G401.6 (cell line): Measurements from ENCODE around the gene CEP72.
A peak's percentile ranks its signal among the peaks of the same experiment; 100 is the strongest.

Experiments
- FAIRE-seq: peaks from 2 replicates; lab custom pipeline; 2012; peaks lifted over from hg19 to GRCh38; lab: Jason Lieb, UNC

Gene CEP72

DNA sequence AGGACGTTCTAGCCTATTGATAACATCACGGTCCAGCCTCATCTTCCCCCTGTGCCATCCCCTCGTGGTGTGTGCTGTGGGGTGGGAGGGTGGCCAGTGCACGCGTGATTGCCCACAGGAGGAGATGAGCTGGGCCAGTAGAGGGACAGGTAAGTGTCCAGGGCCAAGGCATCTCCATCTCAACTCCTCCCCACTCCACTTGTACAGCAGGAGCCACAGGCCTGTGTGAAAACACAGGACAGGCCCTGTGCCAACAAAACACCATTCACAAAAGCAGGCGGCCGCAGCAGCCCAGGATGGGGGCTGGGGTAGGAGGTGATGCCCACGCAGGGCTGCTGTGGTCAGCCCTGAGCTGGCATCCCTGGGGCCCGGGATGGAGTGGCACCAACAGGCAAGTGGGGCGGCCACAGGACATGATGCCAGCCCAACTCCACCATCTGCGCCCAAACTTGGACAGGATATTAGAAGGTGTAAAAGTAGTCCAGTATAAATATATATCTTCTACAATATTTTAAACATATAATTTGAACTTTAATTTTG lies 48.4 kb downstream of the CEP72 start:
- no peak for FAIRE-seq

DNA sequence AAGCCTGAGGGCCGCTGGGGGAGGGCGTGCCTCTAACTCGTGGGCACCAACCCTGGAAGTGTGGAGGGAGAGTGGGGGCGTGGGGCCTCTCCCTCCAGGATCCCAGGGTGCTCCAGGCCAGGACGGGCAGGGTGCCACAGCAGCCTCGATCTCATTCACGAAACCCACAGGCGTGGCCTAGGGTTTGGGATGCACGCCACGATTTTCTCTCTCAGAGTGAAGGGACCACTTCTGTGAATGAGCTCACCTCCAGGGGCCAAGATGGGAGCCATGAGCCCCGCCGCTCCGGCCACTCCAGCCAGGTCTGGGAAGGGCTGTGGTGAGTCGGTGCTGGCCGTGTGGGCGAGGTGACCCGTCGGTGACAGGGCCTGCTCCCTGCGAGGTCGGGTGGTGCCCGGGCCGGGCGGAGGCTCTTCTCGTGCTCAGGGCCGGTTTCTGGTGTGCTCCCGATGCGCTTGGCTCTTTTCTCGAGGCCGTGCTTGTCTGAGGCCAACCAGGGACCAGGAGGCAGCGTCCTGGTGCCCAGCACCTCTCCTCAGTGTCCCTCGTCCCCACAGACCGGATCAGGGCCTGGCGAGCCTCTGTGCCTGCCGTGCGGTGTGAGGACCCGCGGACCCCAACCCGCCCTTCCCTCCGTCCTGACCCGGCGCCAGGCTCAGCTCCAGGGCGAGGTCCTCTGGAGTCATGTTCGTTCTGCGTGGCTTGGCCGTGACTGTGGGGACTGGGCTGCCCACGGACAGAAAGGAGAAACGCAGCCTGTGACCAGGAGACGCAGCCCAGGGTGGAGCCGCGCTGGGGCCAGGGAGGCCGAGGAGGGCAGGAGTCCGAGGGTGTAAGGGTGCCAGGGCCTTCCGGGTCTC lies 50.0 kb downstream of the CEP72 start:
- no peak for FAIRE-seq

DNA sequence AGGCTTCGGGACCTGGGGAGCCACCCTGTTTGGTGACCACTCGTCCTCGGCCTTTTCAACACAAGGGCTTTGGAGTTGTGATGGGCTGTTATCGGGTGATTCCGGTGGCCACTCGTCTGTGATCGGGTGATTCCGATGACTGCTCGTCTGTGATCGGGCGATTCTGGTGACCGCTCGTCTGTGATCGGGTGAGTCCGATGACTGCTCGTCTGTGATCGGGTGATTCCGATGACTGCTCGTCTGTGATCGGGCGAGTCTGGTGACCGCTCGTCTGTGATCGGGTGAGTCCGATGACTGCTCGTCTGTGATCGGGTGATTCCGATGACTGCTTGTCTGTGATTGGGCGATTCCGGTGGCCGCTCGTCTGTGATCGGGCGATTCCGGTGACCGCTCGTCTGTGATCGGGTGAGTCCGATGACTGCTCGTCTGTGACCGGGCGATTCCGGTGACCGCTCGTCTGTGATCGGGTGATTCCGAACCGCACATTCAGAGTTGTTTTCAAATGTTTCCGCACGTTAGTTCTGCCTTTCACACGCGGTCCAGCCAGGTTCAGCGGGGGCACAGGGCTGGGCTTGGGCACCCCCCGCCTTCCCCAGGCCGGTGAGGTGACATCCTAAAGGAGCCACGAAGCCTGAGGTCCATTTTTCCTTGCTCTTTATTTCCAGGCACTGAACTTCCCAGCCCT lies 50.8 kb downstream of the CEP72 start:
- FAIRE-seq, result no peak

DNA sequence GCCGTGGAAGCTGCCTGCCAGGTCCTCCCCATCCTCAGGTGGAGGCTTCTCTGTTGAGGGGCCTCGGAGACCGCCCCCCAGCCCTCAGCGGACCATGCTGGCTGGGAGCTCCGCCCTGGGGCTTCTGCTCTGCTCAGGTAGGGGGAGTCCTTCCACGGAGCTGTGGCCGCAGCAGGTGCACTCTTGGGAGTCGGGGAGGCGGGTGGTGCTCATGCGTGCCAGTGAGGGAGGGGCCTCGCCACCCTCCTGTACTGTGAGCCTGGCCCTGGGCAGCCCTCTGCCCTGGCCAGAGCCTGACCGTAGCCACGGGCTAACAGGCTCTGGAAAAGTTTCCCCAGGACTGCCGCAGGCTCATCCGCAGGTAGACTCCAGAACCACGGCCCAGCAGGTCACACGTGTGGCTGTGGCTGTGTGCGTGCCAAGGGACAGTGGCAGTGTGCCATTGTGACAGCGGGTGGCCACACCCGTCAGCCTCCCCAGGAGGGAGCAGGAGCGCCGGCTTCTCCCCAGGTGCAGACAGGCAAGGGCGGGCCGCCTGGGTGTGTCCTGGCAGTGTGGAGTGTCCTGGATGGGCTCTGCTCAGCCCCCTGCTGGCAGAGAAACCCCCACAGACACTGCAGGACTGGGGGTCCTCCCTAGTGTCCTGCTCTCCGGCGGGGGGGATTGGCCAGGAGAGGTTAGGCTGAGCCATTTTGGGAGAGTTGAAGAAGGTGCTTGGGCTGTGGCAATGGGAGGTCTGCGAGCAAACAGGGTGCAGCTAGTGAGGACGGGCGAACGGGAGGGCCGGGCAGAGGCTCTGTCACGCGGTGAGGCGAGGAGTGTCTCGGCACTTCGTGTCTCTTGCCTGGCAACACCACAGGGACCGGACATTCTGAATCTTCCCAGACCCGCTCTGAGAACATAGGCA lies 51.5 kb downstream of the CEP72 start:
- no peak for FAIRE-seq

GRCh38 chr5:664343-664993 lies 52.3 kb downstream of the CEP72 start:
- FAIRE-seq, result no peak

DNA sequence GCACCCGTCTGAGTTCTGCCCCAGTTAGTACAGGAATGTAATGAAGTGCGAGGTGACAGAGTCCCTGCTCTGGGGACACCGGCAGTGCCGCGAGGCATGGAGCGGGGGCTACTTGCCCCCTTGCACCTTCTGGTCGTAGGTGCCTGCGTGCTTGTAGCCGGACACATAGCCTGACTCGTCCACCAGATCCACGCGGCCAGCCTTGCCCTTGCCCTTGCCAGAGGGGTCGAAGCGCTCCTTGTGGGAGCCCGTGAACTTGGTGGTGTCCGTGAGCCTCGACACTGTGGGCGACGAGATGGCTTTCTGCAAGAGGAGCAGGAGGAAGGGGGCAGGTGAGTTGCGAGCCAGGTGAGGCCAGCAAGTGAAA lies 52.8 kb downstream of the CEP72 start:
- no peak for FAIRE-seq

GRCh38 chr5:665541-665955 lies 53.4 kb downstream of the CEP72 start:
- no peak for FAIRE-seq

- FAIRE-seq, result no peak
Measured at GRCh38 chr5:665956-666711, 54.0 kb downstream of the CEP72 start.

- no peak for FAIRE-seq
Measured at GRCh38 chr5:666816-667498, 54.8 kb downstream of the CEP72 start.

DNA sequence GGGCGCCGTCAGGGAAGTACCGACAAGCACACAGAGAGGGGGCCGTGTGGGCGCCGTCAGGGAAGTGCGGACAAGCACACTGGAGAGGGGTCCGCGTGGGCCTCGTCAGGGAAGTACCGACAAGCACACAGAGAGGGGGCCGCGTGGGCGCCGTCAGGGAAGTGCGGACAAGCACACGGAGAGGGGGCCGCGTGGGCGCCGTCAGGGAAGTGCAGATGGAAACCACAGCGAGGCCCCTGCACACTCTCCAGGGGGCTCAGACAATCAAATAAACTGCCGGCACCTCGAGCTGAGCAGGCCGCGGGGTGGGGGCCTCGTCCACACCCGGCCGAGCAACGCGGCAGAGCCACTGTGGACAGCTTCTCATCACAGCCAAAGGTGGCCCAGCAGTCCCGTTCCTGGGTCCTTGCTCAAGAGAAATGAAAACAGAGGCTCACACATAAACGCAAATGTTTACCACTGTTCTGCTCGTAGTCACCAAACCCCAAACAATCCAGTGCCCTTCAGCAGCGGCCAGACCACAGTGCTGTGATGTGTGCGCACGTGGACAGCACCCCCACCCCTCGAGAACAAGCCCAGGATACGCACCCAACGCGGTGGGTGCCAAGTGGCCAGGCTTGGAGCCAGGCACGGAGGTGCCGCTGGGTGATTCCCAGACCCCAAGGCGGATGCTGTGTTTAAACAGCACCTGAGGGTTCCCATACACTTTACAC lies 56.3 kb downstream of the CEP72 start:
- FAIRE-seq, result no peak

DNA sequence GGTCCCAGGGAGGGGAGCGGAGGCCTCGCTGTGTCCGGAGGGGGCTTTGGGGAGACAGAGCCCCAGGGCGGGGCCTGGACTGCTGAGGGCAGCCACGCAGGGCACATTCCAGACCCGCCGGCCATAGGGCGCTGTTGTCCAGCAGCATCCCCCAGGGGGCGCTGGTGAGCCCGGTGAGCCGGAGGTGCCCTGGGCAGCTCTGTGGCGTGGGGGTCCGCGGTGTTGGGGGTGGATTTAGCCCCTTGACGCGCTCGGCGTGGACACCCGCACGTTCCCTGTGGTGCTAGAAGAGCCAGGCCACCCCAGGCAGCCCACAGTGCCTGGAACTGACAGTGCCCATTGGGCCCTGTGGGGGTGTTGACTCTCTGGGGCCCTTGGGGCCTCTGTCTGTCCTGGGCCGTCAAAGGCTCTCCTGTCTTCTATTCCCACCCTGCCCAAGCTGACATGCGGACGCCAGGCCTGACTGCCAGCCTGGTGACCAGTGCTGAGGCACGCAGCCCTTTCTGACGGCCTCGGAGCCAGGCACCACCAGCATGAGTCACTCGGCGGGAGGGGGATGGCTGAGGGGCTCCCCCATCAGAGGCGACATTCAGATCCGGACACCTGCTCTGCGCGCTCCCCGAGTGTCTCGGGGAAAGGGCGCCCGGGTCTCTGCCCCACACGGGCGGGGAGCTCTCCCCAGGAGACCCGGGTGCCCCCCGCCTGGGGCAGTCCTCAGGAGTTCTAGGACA lies 57.1 kb downstream of the CEP72 start:
- no peak for FAIRE-seq

- no peak for FAIRE-seq
Measured at GRCh38 chr5:669842-670395, 57.8 kb downstream of the CEP72 start.

DNA sequence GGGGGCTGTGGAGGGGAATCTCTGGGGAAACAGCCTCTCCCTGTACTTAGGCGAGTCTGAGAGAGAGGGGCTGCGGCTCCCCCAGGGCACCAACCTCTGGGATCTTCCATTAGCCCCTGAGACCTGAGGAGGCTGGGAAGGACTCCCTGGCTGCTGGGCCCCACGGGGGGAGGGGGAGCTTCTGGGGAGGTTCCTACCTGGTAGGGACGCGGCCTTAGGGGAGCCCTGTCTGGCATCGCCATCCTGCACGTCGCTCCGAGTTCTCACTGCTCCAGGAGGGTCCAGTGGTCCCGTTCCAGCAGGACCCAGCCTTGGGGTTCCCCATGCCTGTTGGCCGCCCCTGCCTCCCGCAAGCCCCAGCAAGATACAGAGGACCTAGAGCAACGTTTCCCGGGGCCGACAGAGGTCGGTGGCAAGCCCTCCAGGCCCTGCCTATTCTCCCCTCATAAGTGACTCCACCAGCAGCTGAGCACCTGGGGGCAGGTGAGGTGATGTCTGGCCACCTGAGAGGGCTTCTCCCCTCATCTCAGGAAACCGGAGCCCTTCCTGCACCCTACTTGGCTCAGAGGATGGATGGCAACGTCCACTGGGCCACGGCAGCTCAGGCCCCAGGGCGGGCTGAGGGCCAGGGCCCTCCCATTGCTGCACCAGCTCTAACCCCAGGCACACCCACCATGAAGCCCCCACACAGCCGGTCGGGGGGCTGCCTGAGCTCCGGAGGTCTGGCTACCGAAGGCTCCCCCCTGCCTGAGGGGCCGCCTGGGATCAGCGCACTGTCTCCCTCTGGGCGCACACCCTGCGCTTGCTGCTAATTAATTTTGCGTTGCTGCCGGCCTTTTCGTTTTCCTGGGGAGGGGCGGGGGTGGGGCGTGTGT lies 58.5 kb downstream of the CEP72 start:
- FAIRE-seq, result no peak

- no peak for FAIRE-seq
Measured at GRCh38 chr5:671459-672328, 59.6 kb downstream of the CEP72 start.

- FAIRE-seq, result peak; percentile 96
Measured at GRCh38 chr5:672329-673160, 60.4 kb downstream of the CEP72 start.
